Middle frontal gyrus (tissue), 1 donor: Measurements from ENCODE around the gene ORAI2.
"Not testable (repeated sequence)": the region's sequence is repeated elsewhere in the genome, so short reads cannot be mapped to it uniquely, and the experiment has no call there.

Source experiments
- DNase-seq: peaks from one replicate; pipeline ENCODE4 v3.0.0-alpha.2; 2015; ENCODE audit warnings: low spot score; ENCODE audit errors: extremely low spot score

The ORAI2 gene

DNA sequence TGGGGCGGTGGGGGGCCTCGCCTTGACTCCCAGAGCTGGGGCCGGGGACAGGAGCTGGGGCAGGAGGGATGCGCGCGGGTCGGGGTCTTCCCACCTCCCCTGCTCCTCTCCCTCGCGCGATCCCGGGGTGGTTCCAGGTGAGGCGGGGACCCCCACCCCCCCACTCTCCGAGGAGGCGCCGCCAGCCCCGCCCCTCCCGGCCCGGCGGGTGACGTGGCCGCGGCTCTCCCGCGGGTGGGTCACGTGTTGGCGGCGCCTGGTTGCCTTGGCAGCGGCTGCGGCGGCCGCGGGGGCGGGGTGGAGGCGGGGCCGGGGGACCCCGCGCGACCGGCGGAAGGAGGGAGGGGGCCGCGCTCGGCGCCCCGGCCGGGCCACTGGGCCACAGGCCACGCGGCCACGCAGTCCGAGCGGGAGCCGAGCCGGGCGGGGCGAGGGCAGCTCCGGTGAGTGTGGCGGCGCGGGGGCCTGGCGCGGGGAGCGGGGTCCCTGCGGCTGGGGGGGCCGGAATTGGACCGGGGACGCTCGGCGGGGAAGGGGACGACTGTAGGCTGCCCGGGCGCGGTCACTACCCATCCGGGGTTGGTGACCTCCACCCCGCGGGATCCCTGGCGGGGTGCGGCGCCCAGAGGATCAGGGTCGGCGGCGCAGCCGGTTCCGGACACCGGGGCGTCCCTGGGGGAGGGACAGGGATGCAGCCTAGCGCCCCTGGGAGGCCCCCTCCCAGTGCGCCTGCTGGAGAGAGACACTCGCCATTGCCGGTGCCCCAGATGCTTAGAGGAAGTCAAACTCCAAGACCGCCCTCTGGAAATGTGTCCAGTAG lies at the start of gene ORAI2:
Gene ORAI2, plus strand, starts transcription at position 357 of the 820 bp plus-strand sequence. CDS start 5,382 bp downstream, outside the sequence.
- DNase-seq = peak; percentile 67

- DNase-seq = no peak
These were observed 46.3 kb upstream of the ORAI2 start for GRCh38 chr7:102387064-102387463.

DNA sequence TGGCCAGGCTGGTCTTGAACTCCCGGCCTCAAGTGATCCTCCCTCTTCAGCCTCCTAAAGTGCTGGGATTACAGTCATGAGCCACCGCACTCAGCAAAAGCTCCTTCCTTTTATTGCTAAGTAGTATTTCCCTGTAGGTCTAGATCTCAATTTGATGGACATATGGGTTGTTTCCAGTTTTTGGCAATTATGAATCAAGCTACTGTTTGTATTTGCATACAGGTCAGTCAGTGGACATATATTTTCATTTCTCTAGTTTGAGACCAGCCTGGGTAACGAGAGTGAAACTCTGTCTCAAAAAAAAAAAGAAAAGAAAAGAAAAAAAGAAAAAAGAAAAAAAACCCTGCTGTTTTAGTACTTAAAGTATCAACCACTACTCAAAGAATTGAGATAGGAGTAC lies 43.6 kb upstream of the ORAI2 start:
- no peak for DNase-seq

DNA sequence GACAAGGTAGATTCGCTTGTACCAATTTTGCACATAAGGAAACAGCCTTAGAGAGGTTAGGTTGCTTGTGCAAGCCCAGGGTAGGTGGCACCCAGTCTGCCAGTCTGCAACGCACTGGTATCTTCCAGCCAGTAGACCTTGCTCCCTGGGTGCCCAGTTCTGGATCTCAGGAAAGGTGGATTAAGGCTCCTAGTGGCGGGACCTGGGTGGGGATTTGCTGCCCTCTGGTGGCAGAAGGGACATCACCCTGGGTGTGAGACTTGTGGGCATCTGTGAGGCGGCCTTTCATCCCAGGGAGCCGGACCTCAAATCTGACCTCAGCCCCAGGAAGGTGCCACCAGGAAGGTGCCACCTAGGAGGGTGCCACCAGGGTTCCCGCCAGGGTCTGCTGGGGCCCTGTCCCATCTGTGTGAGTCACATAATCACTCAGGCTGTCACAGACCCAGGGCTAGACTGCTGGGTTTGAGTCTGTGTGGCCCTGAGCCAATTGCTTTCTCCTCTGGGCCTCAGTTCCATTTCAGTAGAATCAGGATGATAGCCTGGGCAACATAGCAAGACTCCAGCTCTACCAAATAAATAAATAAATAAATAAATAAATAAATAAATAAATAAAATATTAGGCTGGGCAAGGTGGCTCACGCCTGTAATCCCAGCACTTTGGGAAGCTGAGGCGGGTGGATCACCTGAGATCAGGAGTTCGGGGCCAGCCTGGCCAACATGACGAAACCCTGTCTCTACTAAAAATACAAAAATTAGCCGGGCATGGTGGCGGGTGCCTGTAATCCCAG lies 42.5 kb upstream of the ORAI2 start:
- peak; percentile 29 for DNase-seq

DNA sequence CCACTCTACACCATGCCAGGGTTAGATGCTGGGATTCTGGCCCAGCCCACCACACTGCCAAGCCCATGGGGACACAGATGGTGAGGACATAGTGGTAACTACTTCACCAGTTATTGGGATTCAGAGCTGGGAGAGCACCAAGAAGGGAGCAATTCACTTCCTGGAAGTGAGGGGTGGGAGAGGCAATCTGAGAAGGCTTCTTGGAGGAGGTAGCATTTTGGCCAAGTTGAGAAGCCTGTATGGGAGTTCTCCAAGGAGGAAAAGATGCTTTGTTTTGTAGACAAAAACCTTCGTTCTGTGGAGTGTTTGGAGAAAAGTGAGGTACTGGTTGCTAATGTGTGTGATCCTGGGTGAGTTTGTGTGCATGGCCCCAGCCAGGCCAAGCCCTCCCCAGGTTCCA lies 41.0 kb upstream of the ORAI2 start:
- no peak for DNase-seq

DNA sequence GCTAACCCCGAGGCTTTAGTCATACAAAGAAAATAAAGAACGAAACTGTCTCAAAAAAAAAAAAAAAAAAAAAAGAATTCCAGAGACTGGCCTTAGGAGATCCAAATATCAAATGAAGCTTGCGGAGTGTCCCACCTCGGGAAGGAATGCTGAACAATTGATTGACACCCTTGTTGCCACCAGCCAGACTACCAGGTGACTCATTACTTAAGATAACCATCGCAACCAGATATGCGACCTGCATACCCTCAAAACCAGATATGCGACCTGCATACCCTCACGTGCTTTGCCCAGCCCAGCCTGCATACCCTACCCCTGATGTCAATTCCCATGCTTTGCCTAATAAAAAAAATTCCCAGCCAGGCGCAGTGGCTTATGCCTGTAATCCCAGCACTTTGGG lies 39.9 kb upstream of the ORAI2 start:
- DNase-seq = no peak

GRCh38 chr7:102395592-102395872 lies 37.8 kb upstream of the ORAI2 start:
- no peak for DNase-seq

- peak; percentile 92 for DNase-seq
These were observed 37.3 kb upstream of the ORAI2 start, which contains the start of gene PRKRIP1 for GRCh38 chr7:102395873-102396709. PRKRIP1 (plus strand) TSS chr7:102396363; CDS start chr7:102396412, 49 bp downstream.

- no peak for DNase-seq
These were observed 36.7 kb upstream of the ORAI2 start for GRCh38 chr7:102396710-102397019.

GRCh38 chr7:102398543-102398942 lies 34.8 kb upstream of the ORAI2 start:
- DNase-seq = no peak

DNA sequence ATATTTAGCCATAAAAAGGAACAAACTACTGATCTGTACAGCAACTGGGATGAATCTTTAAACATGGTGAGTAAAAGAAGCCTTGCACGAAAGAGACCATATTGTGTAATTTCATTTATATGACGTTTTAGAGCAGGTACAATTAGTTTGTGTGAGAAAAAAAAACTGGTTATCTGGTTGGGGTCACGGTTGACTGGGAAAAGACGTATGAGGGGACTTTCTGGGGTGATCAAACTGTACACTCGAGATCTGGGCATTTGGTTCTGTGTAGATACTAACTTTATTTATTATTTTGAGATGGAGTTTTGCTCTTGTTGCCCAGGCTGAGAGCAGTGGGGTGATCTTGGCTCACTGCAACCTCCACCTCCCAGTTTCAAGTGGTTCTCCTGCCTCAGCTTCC lies 33.0 kb upstream of the ORAI2 start:
- DNase-seq = no peak

GRCh38 chr7:102403563-102403962 lies 29.8 kb upstream of the ORAI2 start:
- no peak for DNase-seq

DNA sequence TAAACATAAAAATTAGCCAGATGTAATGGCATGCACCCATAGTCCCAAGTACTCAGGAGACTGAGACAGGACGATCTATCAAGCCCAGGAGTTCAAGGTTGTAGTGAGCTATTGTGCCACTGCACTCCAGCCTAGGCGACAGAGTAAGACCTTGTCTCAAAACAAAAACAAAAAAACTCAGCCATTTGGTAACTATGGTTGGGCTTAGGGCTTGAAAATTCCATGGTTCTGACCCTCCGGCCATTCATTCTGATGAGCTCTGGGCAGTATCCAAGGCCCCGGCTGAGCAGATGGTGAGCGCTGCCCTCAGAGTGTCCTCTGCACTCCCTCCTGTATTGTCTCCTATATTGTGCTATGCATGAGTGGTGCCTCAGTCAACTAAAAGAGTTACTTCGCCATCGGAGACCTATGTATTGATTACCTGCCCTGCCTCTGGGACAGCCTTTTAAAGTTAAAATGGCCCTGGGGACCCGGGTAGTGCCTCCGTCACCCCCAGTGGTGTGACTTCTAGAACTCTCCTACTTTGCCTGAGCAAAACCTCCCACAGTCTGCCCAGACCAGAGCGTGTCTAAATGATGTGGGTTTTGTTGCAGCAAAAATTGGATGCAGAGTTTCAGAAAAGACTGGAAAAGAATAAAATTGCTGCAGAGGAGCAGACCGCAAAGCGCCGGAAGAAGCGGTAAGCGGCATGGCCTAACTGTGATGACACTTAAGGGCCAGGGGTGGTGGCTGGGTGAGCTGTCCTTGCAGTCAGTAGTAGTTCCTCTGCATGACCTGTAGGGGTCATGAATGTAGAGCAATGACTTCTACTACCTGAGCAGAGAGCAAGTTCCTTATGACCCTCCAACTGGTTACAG lies 29.1 kb upstream of the ORAI2 start:
- no peak for DNase-seq

DNA sequence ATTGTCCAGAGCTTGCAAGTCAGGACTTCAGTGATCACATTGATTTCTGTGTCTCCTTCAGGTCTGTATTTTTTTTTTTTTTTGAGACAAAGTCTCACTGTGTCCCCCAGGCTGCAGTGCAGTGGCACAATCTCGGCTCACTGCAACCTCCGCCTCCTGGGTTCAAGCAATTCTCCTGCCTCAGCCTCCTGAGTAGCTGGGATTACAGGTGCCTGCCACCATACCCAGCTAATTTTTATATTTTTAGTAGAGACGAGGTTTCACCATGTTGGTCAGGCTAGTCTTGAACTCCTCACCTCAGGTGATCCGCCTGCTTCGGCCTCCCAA lies 28.6 kb upstream of the ORAI2 start:
- not testable (repeated sequence) for DNase-seq

DNA sequence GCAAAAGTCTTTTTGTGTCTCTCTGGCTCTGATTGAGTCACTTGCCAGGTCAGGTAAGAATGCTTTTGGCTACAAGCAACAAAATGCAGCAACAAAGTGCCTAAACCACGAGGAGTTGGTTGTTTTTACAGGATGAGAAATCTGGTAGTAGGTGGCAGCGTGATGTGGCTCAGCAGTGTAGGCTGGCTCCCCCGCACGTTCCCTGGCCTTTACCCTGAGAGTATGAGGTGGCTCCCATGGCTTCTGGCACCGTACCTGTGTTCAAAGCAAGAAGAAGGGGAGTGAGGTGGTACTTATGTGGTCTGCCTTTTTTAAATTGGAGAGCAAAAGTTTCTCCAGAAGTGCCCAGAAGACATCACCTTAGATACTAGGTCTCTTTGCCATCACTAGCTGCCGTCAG lies 25.5 kb upstream of the ORAI2 start:
- DNase-seq = no peak

DNA sequence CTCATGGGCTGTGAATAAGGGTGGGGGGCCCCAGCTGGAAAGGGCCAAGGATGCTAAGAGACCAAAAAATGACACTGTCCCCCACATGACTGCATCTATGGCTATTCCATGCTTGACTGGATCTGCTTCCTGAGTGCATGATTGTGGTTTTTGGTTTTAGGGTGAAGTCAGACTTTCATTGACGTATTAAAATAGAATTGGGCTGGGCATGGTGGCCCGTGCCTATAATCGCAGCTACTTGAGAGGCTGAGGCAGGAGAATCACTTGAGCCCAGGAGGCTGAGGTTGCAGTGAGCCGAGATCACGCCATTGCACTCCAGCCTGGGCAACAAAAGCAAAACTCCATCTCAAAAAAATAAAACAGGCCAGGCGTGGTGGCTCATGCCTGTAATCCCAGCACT lies 24.8 kb upstream of the ORAI2 start:
- not testable (repeated sequence) for DNase-seq

DNA sequence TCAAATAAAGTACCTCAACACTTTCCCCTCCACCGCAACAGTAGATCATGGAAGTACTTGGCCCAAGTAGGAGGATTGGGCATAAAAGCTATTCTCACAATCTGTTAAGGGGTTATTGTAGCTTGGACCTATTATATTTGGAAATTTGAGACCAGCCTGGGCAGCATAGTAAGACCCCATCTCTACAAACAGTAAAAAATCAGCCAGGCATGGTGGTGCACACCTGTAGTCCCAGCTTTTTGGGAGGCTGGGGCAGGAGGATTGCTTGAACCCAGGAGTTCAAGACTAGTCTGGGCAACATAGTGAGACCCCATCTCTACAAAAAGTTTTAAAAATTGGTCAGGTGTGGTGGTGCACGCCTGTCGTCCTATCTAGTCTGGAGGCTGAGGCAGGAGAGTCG lies 24.0 kb upstream of the ORAI2 start:
- no peak for DNase-seq

DNA sequence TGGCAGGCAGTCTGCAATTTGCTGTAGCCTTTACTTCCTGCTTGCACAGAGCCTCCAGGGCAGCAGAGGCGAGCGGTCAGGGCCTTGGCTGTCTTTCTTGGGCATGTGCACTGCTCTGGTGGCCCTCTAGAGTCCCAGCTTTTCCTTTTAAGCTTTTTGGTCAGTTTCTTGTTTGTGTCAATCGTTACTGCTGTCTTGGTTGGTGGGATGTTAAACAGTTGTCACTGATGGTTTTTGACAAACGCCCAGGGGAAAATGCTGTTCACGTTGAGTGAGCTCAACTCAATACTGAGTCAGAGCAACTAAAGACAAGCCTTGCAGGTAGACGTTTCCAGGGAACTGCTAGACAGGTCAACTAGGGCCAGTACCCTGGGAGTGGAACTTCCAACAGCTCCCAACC lies 23.3 kb upstream of the ORAI2 start:
- no peak for DNase-seq

GRCh38 chr7:102410918-102411317 lies 22.5 kb upstream of the ORAI2 start:
- DNase-seq = no peak

- DNase-seq = no peak
These were observed 20.8 kb upstream of the ORAI2 start for GRCh38 chr7:102412548-102412947.

DNA sequence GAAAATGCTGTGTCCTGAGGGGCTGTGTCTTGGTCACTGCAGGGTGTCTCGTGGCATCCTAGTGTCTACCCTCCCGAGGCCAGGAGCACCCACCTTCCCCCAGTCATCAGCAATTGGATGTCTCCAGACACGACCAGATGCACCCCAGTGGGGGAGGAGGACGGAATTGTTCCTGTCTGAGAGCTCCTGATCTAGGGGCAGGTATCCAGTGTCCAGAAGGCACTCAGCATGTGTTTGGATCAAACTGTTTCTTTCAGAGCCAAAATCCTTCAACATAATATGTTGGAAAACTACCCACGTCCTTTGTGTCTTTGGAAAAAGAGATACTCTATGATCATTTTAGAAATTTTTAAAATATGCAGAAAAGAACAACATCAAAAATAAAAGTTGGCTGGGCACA lies 20.3 kb upstream of the ORAI2 start:
- DNase-seq = no peak
